ENCODE measurements around the gene AGFG2.
"Not testable (repeated sequence)": the region's sequence is repeated elsewhere in the genome, so short reads cannot be mapped to it uniquely, and the experiment has no call there.

Gene AGFG2

GRCh38 chr7:100521076-100521475, 17.9 kb upstream of the AGFG2 start:
- no peak for DNase-seq (ENCODE audit: low read depth)
- no peak for TF ChIP-seq CTCF (conservative IDR thresholded peaks at IDR 0.05; ENCODE audit: control insufficient read depth, insufficient read depth, low read depth, low read length)
- H3K4me3 ChIP-seq (ENCODE audit: control insufficient read depth, low read depth, low read length): no peak overlapping the region

DNA sequence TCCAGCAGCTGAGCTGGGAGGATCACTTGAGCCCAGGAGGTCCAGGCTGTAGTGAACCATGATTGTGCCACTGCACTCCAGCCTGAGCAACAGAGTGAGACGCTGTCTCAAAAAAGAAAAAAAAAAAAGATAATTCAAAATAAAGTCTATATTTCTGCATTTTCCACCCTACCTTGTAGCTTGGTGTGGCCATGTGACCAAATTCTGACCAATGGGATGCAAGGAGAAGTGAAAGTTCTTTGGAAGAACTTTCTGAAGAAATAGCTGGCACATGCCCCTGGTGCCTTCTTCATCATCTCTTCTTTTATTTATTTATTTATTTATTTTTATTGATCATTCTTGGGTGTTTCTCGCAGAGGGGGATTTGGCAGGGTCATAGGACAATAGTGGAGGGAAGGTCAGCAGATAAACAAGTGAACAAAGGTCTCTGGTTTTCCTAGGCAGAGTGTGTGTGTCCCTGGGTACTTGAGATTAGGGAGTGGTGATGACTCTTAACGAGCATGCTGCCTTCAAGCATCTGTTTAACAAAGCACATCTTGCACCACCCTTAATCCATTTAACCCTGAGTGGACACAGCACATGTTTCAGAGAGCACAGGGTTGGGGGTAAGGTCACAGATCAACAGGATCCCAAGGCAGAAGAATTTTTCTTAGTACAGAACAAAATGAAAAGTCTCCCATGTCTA, 17.0 kb upstream of the AGFG2 start:
- DNase-seq (ENCODE audit: low read depth); H3K4me3 ChIP-seq (ENCODE audit: control insufficient read depth, low read depth, low read length): not testable (repeated sequence)

- DNase-seq (ENCODE audit: low read depth): not testable (repeated sequence)
These were observed 15.8 kb upstream of the AGFG2 start for GRCh38 chr7:100523192-100523591.

DNA sequence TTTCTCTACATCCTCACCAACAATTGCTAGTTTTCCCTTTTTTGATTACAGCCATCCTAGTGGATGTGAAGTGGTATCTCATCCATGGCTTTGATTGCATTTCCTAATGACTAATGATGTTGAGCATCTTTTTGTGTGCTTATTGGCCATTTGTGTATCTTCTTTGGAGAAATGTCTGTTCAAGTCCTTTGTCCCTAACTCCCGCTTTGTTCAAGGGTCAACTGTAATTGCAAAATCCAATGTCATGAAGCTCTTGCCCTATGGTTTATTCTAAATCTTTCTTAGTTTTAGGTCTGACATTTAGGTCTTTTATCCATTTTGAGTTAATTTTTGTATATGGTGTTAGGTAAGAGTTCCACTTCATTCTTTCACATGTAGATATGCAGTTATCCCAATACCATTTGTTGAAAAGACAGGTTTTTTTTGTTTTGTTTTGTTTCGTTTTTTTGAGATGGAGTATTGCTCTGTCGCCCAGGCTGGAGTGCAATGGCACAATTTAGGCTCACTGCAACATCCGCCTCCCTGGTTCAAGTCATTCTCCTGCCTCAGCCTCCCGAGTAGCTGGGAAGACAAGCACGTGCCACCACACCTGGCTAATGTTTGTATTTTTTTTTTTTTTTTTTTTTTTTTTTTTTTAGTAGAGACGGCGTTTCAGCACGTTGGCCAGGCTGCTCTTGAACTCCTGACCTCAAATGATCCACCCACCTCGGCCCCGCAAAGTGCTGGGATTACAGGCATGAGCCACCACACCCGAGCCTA, 10.7 kb upstream of the AGFG2 start:
- not testable (repeated sequence) for DNase-seq (ENCODE audit: low read depth); H3K4me3 ChIP-seq (ENCODE audit: control insufficient read depth, low read depth, low read length)

More at GRCh38 chr7:100523192-100523591, 15.8 kb upstream of the AGFG2 start:
- not testable (repeated sequence) for H3K4me3 ChIP-seq (ENCODE audit: control insufficient read depth, low read depth, low read length)

DNA sequence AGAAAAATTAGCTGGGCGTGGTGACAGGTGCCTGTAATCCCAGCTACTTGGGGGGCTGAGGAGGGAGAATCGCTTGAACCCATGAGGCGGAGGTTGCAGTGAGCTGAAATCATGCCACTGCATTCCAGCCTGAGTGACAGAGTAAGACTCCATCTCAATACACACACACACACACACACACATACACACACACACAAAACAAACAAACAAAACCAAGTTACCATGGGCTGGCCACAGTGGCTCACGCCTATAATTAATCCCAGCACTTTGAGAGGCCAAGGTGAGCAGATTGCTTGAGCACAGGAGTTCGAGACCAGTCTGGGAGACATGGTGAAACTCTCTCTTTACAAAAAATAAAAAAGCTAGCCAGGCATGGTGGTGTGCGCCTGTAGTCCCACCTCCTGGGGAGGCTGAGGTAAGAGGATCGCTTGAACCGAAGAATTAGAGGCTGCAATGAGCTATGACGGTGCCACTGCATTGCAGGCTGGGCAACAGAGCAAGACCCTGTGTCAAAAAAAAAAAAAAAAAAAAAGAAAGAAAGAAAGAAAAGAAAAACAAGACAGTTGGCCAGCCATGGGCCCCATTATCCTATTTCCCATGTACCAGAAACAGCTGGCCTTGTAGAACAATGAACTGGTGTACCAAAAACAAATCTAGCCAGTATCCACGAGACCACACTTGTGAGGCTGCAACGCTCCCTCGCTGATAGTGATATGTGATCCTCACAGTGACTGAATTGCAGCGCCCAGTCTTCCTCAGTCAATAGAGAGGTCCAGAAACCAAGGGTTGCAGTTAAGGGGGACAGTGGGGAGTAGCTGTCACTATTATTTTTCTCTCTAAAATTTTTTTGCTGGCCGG, 6.6 kb upstream of the AGFG2 start:
- TF ChIP-seq CTCF (conservative IDR thresholded peaks at IDR 0.05; ENCODE audit: control insufficient read depth, insufficient read depth, low read depth, low read length): no peak
- no peak for DNase-seq (ENCODE audit: low read depth)
- H3K4me3 ChIP-seq (ENCODE audit: control insufficient read depth, low read depth, low read length): no peak overlapping the region

DNA sequence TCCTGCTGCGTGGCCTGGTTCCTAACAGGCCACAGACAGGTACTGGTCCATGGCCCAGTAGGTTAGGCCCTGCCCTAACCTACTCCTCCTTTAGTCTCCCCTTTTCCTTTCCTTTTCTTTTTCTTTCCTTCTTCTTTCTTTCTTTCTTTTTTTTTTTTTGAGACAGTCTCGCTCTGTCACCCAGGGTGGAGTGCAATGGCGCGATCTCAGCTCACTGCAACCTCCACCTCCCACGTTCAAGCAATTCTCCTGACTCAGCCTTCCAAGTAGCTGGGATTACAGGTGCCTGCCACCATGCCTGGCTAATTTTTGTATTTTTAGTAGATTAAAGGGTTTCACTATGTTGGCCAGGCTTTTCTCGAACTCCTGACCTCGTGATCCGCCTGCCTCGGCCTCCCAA, 3.0 kb upstream of the AGFG2 start:
- H3K4me3 ChIP-seq (ENCODE audit: control insufficient read depth, low read depth, low read length); DNase-seq (ENCODE audit: low read depth): not testable (repeated sequence)

GRCh38 chr7:100536695-100537094, 2.3 kb upstream of the AGFG2 start:
- DNase-seq (ENCODE audit: low read depth); H3K4me3 ChIP-seq (ENCODE audit: control insufficient read depth, low read depth, low read length): not testable (repeated sequence)

- TF ChIP-seq CTCF (conservative IDR thresholded peaks at IDR 0.05; ENCODE audit: control insufficient read depth, insufficient read depth, low read depth, low read length): no peak
- H3K4me3 ChIP-seq (ENCODE audit: control insufficient read depth, low read depth, low read length): peak overlapping the region; percentile 58
- no peak for DNase-seq (ENCODE audit: low read depth)
These were observed 702 bp upstream of the AGFG2 start for GRCh38 chr7:100538348-100538653.

GRCh38 chr7:100539436-100540006, 518 bp downstream of the AGFG2 start:
- no peak for DNase-seq (ENCODE audit: low read depth)
- no peak for TF ChIP-seq CTCF (conservative IDR thresholded peaks at IDR 0.05; ENCODE audit: control insufficient read depth, insufficient read depth, low read depth, low read length)
- H3K4me3 ChIP-seq (ENCODE audit: control insufficient read depth, low read depth, low read length): peak overlapping the region; percentile 57

Measured in fibroblast of mammary gland (primary cell).